ENCODE data around the gene SGK1.

Gene SGK1

GRCh38 chr6:134315189-134315588, 2.7 kb downstream of the SGK1 start:
- H3K4me3 ChIP-seq (ENCODE audit: control insufficient read depth, low read depth, low read length): no peak overlapping the region
- no peak for DNase-seq (ENCODE audit: low read depth)
- no peak for TF ChIP-seq CTCF (conservative IDR thresholded peaks at IDR 0.05; ENCODE audit: control insufficient read depth, insufficient read depth, low read depth, low read length)

GRCh38 chr6:134314006-134314821, 3.7 kb downstream of the SGK1 start:
- no peak for DNase-seq (ENCODE audit: low read depth)
- no peak for TF ChIP-seq CTCF (conservative IDR thresholded peaks at IDR 0.05; ENCODE audit: control insufficient read depth, insufficient read depth, low read depth, low read length)
- H3K4me3 ChIP-seq (ENCODE audit: control insufficient read depth, low read depth, low read length): no peak overlapping the region

GRCh38 chr6:134312038-134312660, 5.8 kb downstream of the SGK1 start:
- no peak overlapping the region for H3K4me3 ChIP-seq (ENCODE audit: control insufficient read depth, low read depth, low read length)
- no peak for TF ChIP-seq CTCF (conservative IDR thresholded peaks at IDR 0.05; ENCODE audit: control insufficient read depth, insufficient read depth, low read depth, low read length)
- DNase-seq (ENCODE audit: low read depth): no peak

- DNase-seq (ENCODE audit: low read depth): no peak
- TF ChIP-seq CTCF (conservative IDR thresholded peaks at IDR 0.05; ENCODE audit: control insufficient read depth, insufficient read depth, low read depth, low read length): no peak
- H3K4me3 ChIP-seq (ENCODE audit: control insufficient read depth, low read depth, low read length): no peak overlapping the region
These were observed 7.1 kb downstream of the SGK1 start for GRCh38 chr6:134310817-134311216.

- peak; percentile 57 for DNase-seq (ENCODE audit: low read depth)
- no peak overlapping the region for H3K4me3 ChIP-seq (ENCODE audit: control insufficient read depth, low read depth, low read length)
- TF ChIP-seq CTCF (conservative IDR thresholded peaks at IDR 0.05; ENCODE audit: control insufficient read depth, insufficient read depth, low read depth, low read length): no peak
These were observed 7.8 kb downstream of the SGK1 start for GRCh38 chr6:134309983-134310605.

GRCh38 chr6:134309227-134309626, 8.7 kb downstream of the SGK1 start:
- TF ChIP-seq CTCF (conservative IDR thresholded peaks at IDR 0.05; ENCODE audit: control insufficient read depth, insufficient read depth, low read depth, low read length): no peak
- DNase-seq (ENCODE audit: low read depth): no peak
- H3K4me3 ChIP-seq (ENCODE audit: control insufficient read depth, low read depth, low read length): no peak overlapping the region
